ENCODE data around the gene NOLC1.

DNA sequence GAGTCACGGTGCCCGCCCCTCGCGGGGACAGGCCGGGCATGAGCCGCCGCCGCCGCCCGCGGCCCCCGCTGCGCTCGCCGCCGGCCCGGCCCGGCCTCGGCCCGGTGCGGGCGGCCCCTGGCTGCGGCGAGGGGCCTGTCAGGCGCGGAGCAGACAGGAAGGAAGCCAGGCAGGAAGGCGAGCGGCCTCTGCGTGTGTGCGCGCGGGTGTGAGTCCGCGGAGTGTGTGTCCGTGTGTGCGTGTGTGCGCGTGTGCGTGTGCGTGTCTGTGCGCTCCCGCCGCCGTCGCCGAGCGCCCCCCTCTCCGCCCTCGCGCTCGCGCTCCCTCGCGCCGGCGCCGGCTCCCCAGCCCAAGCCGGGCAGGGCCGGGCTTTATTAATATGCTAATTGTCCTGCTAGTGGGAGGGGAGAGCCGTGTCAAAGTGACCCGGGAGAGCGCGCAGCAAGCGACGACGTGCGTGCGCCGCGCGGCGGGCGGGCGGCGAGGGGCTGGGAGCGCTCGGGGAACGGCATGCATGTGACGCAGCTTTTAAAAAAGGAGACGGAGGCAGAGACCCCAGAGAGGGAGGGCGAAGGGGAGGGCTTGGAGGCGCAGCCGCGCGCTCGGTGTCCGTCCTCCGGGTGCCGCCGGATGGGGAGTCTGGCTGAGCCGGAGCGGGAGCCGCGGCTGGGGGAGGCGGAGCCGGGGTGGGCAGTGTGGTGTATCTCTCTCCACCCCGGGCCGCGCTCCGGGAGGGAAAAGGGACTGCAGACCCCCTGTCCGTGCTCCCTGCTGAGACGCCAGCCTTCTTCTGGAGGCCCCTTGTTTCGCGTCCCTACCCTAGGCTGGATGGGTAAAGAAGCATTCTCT, 31.8 kb upstream of the NOLC1 start, which contains the start of gene LDB1:
- TF ChIP-seq TP53 (CRISPR knock-in tag; IDR thresholded peaks at IDR 0.05), result no peak
- TF ChIP-seq, protein P1, sequence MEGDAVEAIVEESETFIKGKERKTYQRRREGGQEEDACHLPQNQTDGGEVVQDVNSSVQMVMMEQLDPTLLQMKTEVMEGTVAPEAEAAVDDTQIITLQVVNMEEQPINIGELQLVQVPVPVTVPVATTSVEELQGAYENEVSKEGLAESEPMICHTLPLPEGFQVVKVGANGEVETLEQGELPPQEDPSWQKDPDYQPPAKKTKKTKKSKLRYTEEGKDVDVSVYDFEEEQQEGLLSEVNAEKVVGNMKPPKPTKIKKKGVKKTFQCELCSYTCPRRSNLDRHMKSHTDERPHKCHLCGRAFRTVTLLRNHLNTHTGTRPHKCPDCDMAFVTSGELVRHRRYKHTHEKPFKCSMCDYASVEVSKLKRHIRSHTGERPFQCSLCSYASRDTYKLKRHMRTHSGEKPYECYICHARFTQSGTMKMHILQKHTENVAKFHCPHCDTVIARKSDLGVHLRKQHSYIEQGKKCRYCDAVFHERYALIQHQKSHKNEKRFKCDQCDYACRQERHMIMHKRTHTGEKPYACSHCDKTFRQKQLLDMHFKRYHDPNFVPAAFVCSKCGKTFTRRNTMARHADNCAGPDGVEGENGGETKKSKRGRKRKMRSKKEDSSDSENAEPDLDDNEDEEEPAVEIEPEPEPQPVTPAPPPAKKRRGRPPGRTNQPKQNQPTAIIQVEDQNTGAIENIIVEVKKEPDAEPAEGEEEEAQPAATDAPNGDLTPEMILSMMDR (IDR thresholded peaks at IDR 0.05), result peak; percentile 4; the same call in 1 of the 3 replicates
- no peak for TF ChIP-seq HOXA7 (CRISPR knock-in tag; IDR thresholded peaks at IDR 0.05)
- no peak for TF ChIP-seq SREBF2 (IDR thresholded peaks at IDR 0.05)
